GM12875 (cell line): ENCODE results near the gene LILRA6.
"Not testable (repeated sequence)": the region's sequence is repeated elsewhere in the genome, so short reads cannot be mapped to it uniquely, and the experiment has no call there.

Experiments
- H3K4me3 ChIP-seq: one replicate; pipeline ENCODE4 v1.5.1; 2011; ENCODE audit warnings: low read depth, low read length, control low read depth
- CTCF ChIP-seq: IDR thresholded peaks from 2 replicates; pipeline ENCODE4 v1.5.1; 2011; ENCODE audit warnings: low read depth, mild to moderate bottlenecking, control low read depth, inconsistent platforms, low read length, moderate library complexity, borderline replicate concordance; ENCODE audit not compliant: insufficient read depth

LILRA6 gene

GRCh38 chr19:54209058-54209810, 33.4 kb downstream of the LILRA6 start:
- no peak for TF ChIP-seq CTCF
- no peak overlapping the region for H3K4me3 ChIP-seq

- TF ChIP-seq CTCF = no peak
- H3K4me3 ChIP-seq = no peak overlapping the region
These were observed 33.9 kb downstream of the LILRA6 start for GRCh38 chr19:54208784-54209057.

- TF ChIP-seq CTCF = no peak
- no peak overlapping the region for H3K4me3 ChIP-seq
These were observed 34.4 kb downstream of the LILRA6 start for GRCh38 chr19:54207983-54208783.

GRCh38 chr19:54207676-54207982, 35.0 kb downstream of the LILRA6 start:
- no peak overlapping the region for H3K4me3 ChIP-seq
- TF ChIP-seq CTCF = no peak

GRCh38 chr19:54207193-54207592, 35.4 kb downstream of the LILRA6 start:
- H3K4me3 ChIP-seq = not testable (repeated sequence)

- H3K4me3 ChIP-seq = no peak overlapping the region
- TF ChIP-seq CTCF = no peak
These were observed 35.8 kb downstream of the LILRA6 start for GRCh38 chr19:54206831-54207177.

- H3K4me3 ChIP-seq = no peak overlapping the region
- TF ChIP-seq CTCF = no peak
These were observed 36.4 kb downstream of the LILRA6 start for GRCh38 chr19:54206030-54206830.
